ENCODE results near the gene SLC22A31.
"Not testable (repeated sequence)": the region's sequence is repeated elsewhere in the genome, so short reads cannot be mapped to it uniquely, and the experiment has no call there.

SLC22A31 gene

GRCh38 chr16:89200124-89200849, at the start of gene SLC22A31:
TSS of gene SLC22A31 (minus strand) at chr16:89200537. CDS start at chr16:89200501, 36 bp downstream.
- Histone ChIP-seq H3K4me3 (ENCODE audit: low read length) (no peak within 1 kb of the TSS), H3K36me3 (ENCODE audit: control insufficient read depth, insufficient read depth, low read length, severe bottlenecking) (no peaks in the 10 kb centered on the region), H3K27me3 (replicated peaks; ENCODE audit: control insufficient read depth, insufficient read depth, low read length) (peaks cover 42% of the 10 kb centered on the region), H3K4me1 (ENCODE audit: control insufficient read depth, insufficient read depth, low read length) (peaks cover 6% of the 10 kb centered on the region), H3K9me3 (ENCODE audit: control insufficient read depth, low read length) (peaks cover 10% of the 10 kb centered on the region), H3K9ac (ENCODE audit: low read length) (no peak within 1 kb of the TSS)
- no peak for DNase-seq (ENCODE audit: low read depth)

GRCh38 chr16:89248196-89248982, 48.1 kb upstream of the SLC22A31 start:
- H3K4me3 ChIP-seq (ENCODE audit: low read length), result peak overlapping the region; percentile 73
- DNase-seq (ENCODE audit: low read depth), result no peak
- no peaks in the 10 kb centered on the region for H3K27me3 ChIP-seq (replicated peaks; ENCODE audit: control insufficient read depth, insufficient read depth, low read length)
- H3K36me3 ChIP-seq (ENCODE audit: control insufficient read depth, insufficient read depth, low read length, severe bottlenecking), result no peaks in the 10 kb centered on the region
- H3K9me3 ChIP-seq (ENCODE audit: control insufficient read depth, low read length), result peaks cover 4% of the 10 kb centered on the region
- H3K4me1 ChIP-seq (ENCODE audit: control insufficient read depth, insufficient read depth, low read length), result peaks cover 13% of the 10 kb centered on the region
- no peak overlapping the region for H3K9ac ChIP-seq (ENCODE audit: low read length)

- not testable (repeated sequence) for H3K36me3 ChIP-seq (ENCODE audit: control insufficient read depth, insufficient read depth, low read length, severe bottlenecking); H3K27me3 ChIP-seq (replicated peaks; ENCODE audit: control insufficient read depth, insufficient read depth, low read length); H3K9me3 ChIP-seq (ENCODE audit: control insufficient read depth, low read length); H3K9ac ChIP-seq (ENCODE audit: low read length)
- Histone ChIP-seq H3K4me1 (ENCODE audit: control insufficient read depth, insufficient read depth, low read length) (peaks cover 13% of the 10 kb centered on the region), H3K4me3 (ENCODE audit: low read length) (peak overlapping the region; percentile 73)
- DNase-seq (ENCODE audit: low read depth), result peak; percentile 8
These were observed 47.4 kb upstream of the SLC22A31 start for GRCh38 chr16:89247734-89248075.

- H3K9ac ChIP-seq (ENCODE audit: low read length), result peak overlapping the region; percentile 63
- H3K9me3 ChIP-seq (ENCODE audit: control insufficient read depth, low read length), result peaks cover 4% of the 10 kb centered on the region
- no peaks in the 10 kb centered on the region for H3K27me3 ChIP-seq (replicated peaks; ENCODE audit: control insufficient read depth, insufficient read depth, low read length)
- peak overlapping the region; percentile 73 for H3K4me3 ChIP-seq (ENCODE audit: low read length)
- no peaks in the 10 kb centered on the region for H3K36me3 ChIP-seq (ENCODE audit: control insufficient read depth, insufficient read depth, low read length, severe bottlenecking)
- peaks cover 13% of the 10 kb centered on the region for H3K4me1 ChIP-seq (ENCODE audit: control insufficient read depth, insufficient read depth, low read length)
- DNase-seq (ENCODE audit: low read depth), result peak; percentile 96
These were observed 46.8 kb upstream of the SLC22A31 start for GRCh38 chr16:89246903-89247733.

GRCh38 chr16:89246383-89246902, 46.1 kb upstream of the SLC22A31 start:
- H3K36me3 ChIP-seq (ENCODE audit: control insufficient read depth, insufficient read depth, low read length, severe bottlenecking), result no peaks in the 10 kb centered on the region
- no peak for DNase-seq (ENCODE audit: low read depth)
- H3K4me1 ChIP-seq (ENCODE audit: control insufficient read depth, insufficient read depth, low read length), result peaks cover 13% of the 10 kb centered on the region
- peaks cover 4% of the 10 kb centered on the region for H3K9me3 ChIP-seq (ENCODE audit: control insufficient read depth, low read length)
- H3K4me3 ChIP-seq (ENCODE audit: low read length), result peak overlapping the region; percentile 69
- peak overlapping the region; percentile 63 for H3K9ac ChIP-seq (ENCODE audit: low read length)
- no peaks in the 10 kb centered on the region for H3K27me3 ChIP-seq (replicated peaks; ENCODE audit: control insufficient read depth, insufficient read depth, low read length)

- Histone ChIP-seq H3K36me3 (ENCODE audit: control insufficient read depth, insufficient read depth, low read length, severe bottlenecking) (no peaks in the 10 kb centered on the region), H3K4me3 (ENCODE audit: low read length) (no peak overlapping the region), H3K9ac (ENCODE audit: low read length) (no peak overlapping the region), H3K9me3 (ENCODE audit: control insufficient read depth, low read length) (no peaks in the 10 kb centered on the region), H3K27me3 (replicated peaks; ENCODE audit: control insufficient read depth, insufficient read depth, low read length) (no peaks in the 10 kb centered on the region), H3K4me1 (ENCODE audit: control insufficient read depth, insufficient read depth, low read length) (peaks cover 13% of the 10 kb centered on the region)
- no peak for DNase-seq (ENCODE audit: low read depth)
These were observed 44.4 kb upstream of the SLC22A31 start for GRCh38 chr16:89244754-89245153.

GRCh38 chr16:89244264-89244663, 43.9 kb upstream of the SLC22A31 start:
- peaks cover 13% of the 10 kb centered on the region for H3K4me1 ChIP-seq (ENCODE audit: control insufficient read depth, insufficient read depth, low read length)
- not testable (repeated sequence) for H3K9me3 ChIP-seq (ENCODE audit: control insufficient read depth, low read length); H3K27me3 ChIP-seq (replicated peaks; ENCODE audit: control insufficient read depth, insufficient read depth, low read length); H3K4me3 ChIP-seq (ENCODE audit: low read length); H3K9ac ChIP-seq (ENCODE audit: low read length); H3K36me3 ChIP-seq (ENCODE audit: control insufficient read depth, insufficient read depth, low read length, severe bottlenecking); DNase-seq (ENCODE audit: low read depth)

GRCh38 chr16:89243664-89244063, 43.3 kb upstream of the SLC22A31 start:
- no peaks in the 10 kb centered on the region for H3K36me3 ChIP-seq (ENCODE audit: control insufficient read depth, insufficient read depth, low read length, severe bottlenecking)
- peaks cover 13% of the 10 kb centered on the region for H3K4me1 ChIP-seq (ENCODE audit: control insufficient read depth, insufficient read depth, low read length)
- no peak for DNase-seq (ENCODE audit: low read depth)
- H3K27me3 ChIP-seq (replicated peaks; ENCODE audit: control insufficient read depth, insufficient read depth, low read length), result no peaks in the 10 kb centered on the region
- H3K9ac ChIP-seq (ENCODE audit: low read length), result no peak overlapping the region
- no peak overlapping the region for H3K4me3 ChIP-seq (ENCODE audit: low read length)
- H3K9me3 ChIP-seq (ENCODE audit: control insufficient read depth, low read length), result no peaks in the 10 kb centered on the region

- DNase-seq (ENCODE audit: low read depth), result no peak
- Histone ChIP-seq H3K9ac (ENCODE audit: low read length) (no peak overlapping the region), H3K4me1 (ENCODE audit: control insufficient read depth, insufficient read depth, low read length) (peaks cover 13% of the 10 kb centered on the region), H3K9me3 (ENCODE audit: control insufficient read depth, low read length) (no peaks in the 10 kb centered on the region), H3K27me3 (replicated peaks; ENCODE audit: control insufficient read depth, insufficient read depth, low read length) (no peaks in the 10 kb centered on the region), H3K36me3 (ENCODE audit: control insufficient read depth, insufficient read depth, low read length, severe bottlenecking) (no peaks in the 10 kb centered on the region), H3K4me3 (ENCODE audit: low read length) (no peak overlapping the region)
These were observed 42.5 kb upstream of the SLC22A31 start for GRCh38 chr16:89242795-89243200.

- H3K27me3 ChIP-seq (replicated peaks; ENCODE audit: control insufficient read depth, insufficient read depth, low read length), result no peaks in the 10 kb centered on the region
- DNase-seq (ENCODE audit: low read depth), result peak; percentile 87
These were observed 41.1 kb upstream of the SLC22A31 start for GRCh38 chr16:89241187-89242007.

More at GRCh38 chr16:89241187-89242007, 41.1 kb upstream of the SLC22A31 start:
- H3K9me3 ChIP-seq (ENCODE audit: control insufficient read depth, low read length), result no peaks in the 10 kb centered on the region
- H3K4me1 ChIP-seq (ENCODE audit: control insufficient read depth, insufficient read depth, low read length), result peaks cover 8% of the 10 kb centered on the region
- H3K36me3 ChIP-seq (ENCODE audit: control insufficient read depth, insufficient read depth, low read length, severe bottlenecking), result no peaks in the 10 kb centered on the region
- peak overlapping the region; percentile 89 for H3K4me3 ChIP-seq (ENCODE audit: low read length)
- peak overlapping the region; percentile 96 for H3K9ac ChIP-seq (ENCODE audit: low read length)

Measured in adipocyte (in vitro differentiated cells).